Ovary (tissue), 9 donors: Measurements from ENCODE around the gene UCN. TPM values are rescaled to one million over a fixed set of nuclear protein-coding genes. Genes with fewer than 3 reads are reported as not detected.
"Not testable (repeated sequence)": the region's sequence is repeated elsewhere in the genome, so short reads cannot be mapped to it uniquely, and the experiment has no call there.

Experiments used
- DNase-seq, 5 donors: peaks; one replicate each; pipeline ENCODE4 v3.0.0-alpha.2; 2019 to 2020
- H3K27ac ChIP-seq, 2 donors: fragments of 200-600 bp; one replicate each; pipeline versions ENCODE4 v1.5.1 to v1.8.0; 2019 to 2022
- H3K27me3 ChIP-seq: fragments of 200-600 bp; one replicate; pipeline ENCODE4 v1.8.0; 2022
- H3K36me3 ChIP-seq: fragments of 200-600 bp; sonication (generic); one replicate; pipeline ENCODE4 v1.5.1; 2019
- H3K4me1 ChIP-seq: one replicate; pipeline ENCODE4 v1.8.1; 2013; ENCODE audit warnings: mild to moderate bottlenecking, moderate library complexity; ENCODE audit not compliant: insufficient read depth
- H3K4me3 ChIP-seq: fragments of 200-600 bp; sonication (generic); one replicate; pipeline ENCODE4 v1.5.1; 2017
- H3K9me3 ChIP-seq, 2 donors: fragments of 200-600 bp in 1 of 2; sonication (generic) in 1 of 2; one replicate each; pipeline versions ENCODE4 v1.5.1 to v1.8.1; 2013 to 2019; ENCODE audit warnings: mild to moderate bottlenecking in 1 of 2, moderate library complexity in 1 of 2
- CTCF ChIP-seq, 3 donors: fragments of 450-650 bp in 2 of 3; fragments of 200-600 bp in 1 of 3; IDR thresholded peaks; one replicate each; pipeline versions ENCODE4 v1.5.1 to v1.8.0; 2016 to 2022; ENCODE audit warnings: antibody characterized with exemption in 3 of 3, mild to moderate bottlenecking in 1 of 3
- EP300 ChIP-seq: sonication (generic); formaldehyde crosslinking; IDR thresholded peaks from one replicate; pipeline ENCODE4 v1.6.1; 2017; ENCODE audit warnings: antibody characterized with exemption
- POLR2A ChIP-seq: fragments of 450-650 bp; IDR thresholded peaks from one replicate; pipeline ENCODE4 v1.6.1; 2017; ENCODE audit warnings: antibody characterized with exemption, mild to moderate bottlenecking, moderate library complexity
- WGBS, 3 donors: extraction: QIAGEN DNeasy Blood & Tissue Kit in 1 of 3; methylation state at CpG; one replicate each; pipeline versions ENCODE4 v1.1.5 to v1.1.7; 2013 to 2017; 5-methylcytosine and 5-hydroxymethylcytosine counted together
- intact Hi-C, 4 donors: fragments of 100-400 bp; cut with DNase I; formaldehyde crosslinking; loops; one replicate each; pipeline versions ENCODE4 v1.11.0 to v1.15.1; 2022 to 2023
- polyA plus RNA-seq, 2 donors: library from polyadenylated mRNA; stranded (reverse); fragments of 200-250 nt in 1 of 2; fragments of 350-450 nt in 1 of 2; fragmentation: Illumina TruSeq in 1 of 2; extraction: RNeasy Lipid Tissue Mini Kit (QIAGEN cat#74804) in 1 of 2; gene quantifications; one replicate each; pipeline ENCODE4 v1.2.3, GENCODE V29; 2013 to 2014
- total RNA-seq, 7 donors: library from RNA; depleted of rRNA in 2 of 7; stranded (reverse); fragments of >200 nt in 2 of 7; fragmentation: NEBNext Ultra II Directional in 3 of 7; extraction: Animal tissue kit (Norgen Biotek cat#: 25700) in 3 of 7; gene quantifications; one replicate each; pipeline versions ENCODE4 v1.1.0 to v1.2.4, GENCODE V29; 2016 to 2023
- donor health status: DM: no; HTN: no; CAD: no; lungs with moderate emphysema.
- donor health status: DM: no; HTN: no; CAD: no.
- donor health status: Bipolar disorder and iron deficiency.
- donor health status: DM: yes; HTN: yes; CAD: no.
- donor health status: DM: no; HTN: no; CAD: no.
- donor health status: DM: yes; HTN: yes; CAD: no.

UCN gene
- total and polyA plus RNA-seq, 9 donors: 1.4 to 5.6 (median 1.6) TPM; not detected in 1

- Histone ChIP-seq H3K36me3 (no peaks in the 10 kb centered on the region), H3K4me1 (peaks cover 13% of the 10 kb centered on the region), H3K9me3 (no peaks in the 10 kb centered on the region), H3K27ac (peak overlapping the region; percentile 56 to 89), H3K4me3 (peak overlapping the region; percentile 62), H3K27me3 (no peaks in the 10 kb centered on the region)
- intact Hi-C loops: no loop called here
- WGBS, 3 donors: 9 to 17% (median 10%) methylated on average over 5 of the region's 5 CpGs
- DNase-seq: no peak
- TF ChIP-seq POLR2A (no peak), CTCF (IDR thresholded peaks at IDR 0.05) (no peak), EP300 (no peak)
Measured at GRCh38 chr2:27323596-27324285, 15.5 kb upstream of the UCN start.

- no peaks in the 10 kb centered on the region for H3K27me3 ChIP-seq
- H3K4me1 ChIP-seq: peaks cover 13% of the 10 kb centered on the region
- TF ChIP-seq EP300 (no peak), CTCF (IDR thresholded peaks at IDR 0.05) (no peak), POLR2A (peak; percentile 96)
- H3K4me3 ChIP-seq: peak within 1 kb of the TSS; percentile 62
- DNase-seq: peak; percentile 90 to 95 (median 92)
- intact Hi-C loops: no loop called here
- no peaks in the 10 kb centered on the region for H3K9me3 ChIP-seq
- H3K36me3 ChIP-seq: no peaks in the 10 kb centered on the region
- H3K27ac ChIP-seq: peak within 1 kb of the TSS; percentile 56 to 89
- 0 to 1% (median 1%) methylated on average over 38 to 39 of the region's 39 CpGs for WGBS, 3 donors
Measured at GRCh38 chr2:27322766-27323595, 14.7 kb upstream of the UCN start, which contains the start of gene MPV17. MPV17 (minus strand) TSS chr2:27323097; CDS start chr2:27322517, 580 bp downstream.

- TF ChIP-seq CTCF (IDR thresholded peaks at IDR 0.05) (no peak), EP300 (no peak), POLR2A (no peak)
- 2 to 7% (median 3%) methylated on average over 9 to 10 of the region's 10 CpGs for WGBS, 3 donors
- Histone ChIP-seq H3K4me1 (peaks cover 13% of the 10 kb centered on the region), H3K9me3 (no peaks in the 10 kb centered on the region), H3K36me3 (no peaks in the 10 kb centered on the region), H3K4me3 (peak overlapping the region; percentile 62), H3K27ac (peak overlapping the region in 1 of 2 donors; percentile 56), H3K27me3 (no peaks in the 10 kb centered on the region)
- intact Hi-C loops: no loop called here
- peak in 2 of 5 donors; percentile 36 to 47 for DNase-seq
Measured at GRCh38 chr2:27322301-27322765, 14.1 kb upstream of the UCN start.

- no peaks in the 10 kb centered on the region for H3K36me3 ChIP-seq
- TF ChIP-seq EP300: no peak
- no peak for TF ChIP-seq POLR2A
- no peak for TF ChIP-seq CTCF (IDR thresholded peaks at IDR 0.05)
- no peaks in the 10 kb centered on the region for H3K9me3 ChIP-seq
- no peak overlapping the region for H3K4me3 ChIP-seq
- intact Hi-C loops: no loop called here
- peaks cover 13% of the 10 kb centered on the region for H3K4me1 ChIP-seq
- WGBS, 3 donors: 52 to 55% (median 53%) methylated on average over 8 of the region's 8 CpGs
- no peak overlapping the region for H3K27ac ChIP-seq
- no peaks in the 10 kb centered on the region for H3K27me3 ChIP-seq
- DNase-seq: peak in 4 of 5 donors; percentile 28 to 64 (median 48)
Measured at GRCh38 chr2:27320958-27321543, 12.8 kb upstream of the UCN start.

GRCh38 chr2:27319839-27320238 lies 11.6 kb upstream of the UCN start:
- H3K27me3 ChIP-seq, H3K4me3 ChIP-seq, DNase-seq, intact Hi-C loops, H3K27ac ChIP-seq, H3K36me3 ChIP-seq, H3K9me3 ChIP-seq: not testable (repeated sequence)
- peaks cover 13% of the 10 kb centered on the region for H3K4me1 ChIP-seq
- 93 to 96% (median 94%) methylated on average over 15 of the region's 15 CpGs for WGBS, 3 donors
